ENCODE measurements around the gene FAM20A.

The FAM20A gene

DNA sequence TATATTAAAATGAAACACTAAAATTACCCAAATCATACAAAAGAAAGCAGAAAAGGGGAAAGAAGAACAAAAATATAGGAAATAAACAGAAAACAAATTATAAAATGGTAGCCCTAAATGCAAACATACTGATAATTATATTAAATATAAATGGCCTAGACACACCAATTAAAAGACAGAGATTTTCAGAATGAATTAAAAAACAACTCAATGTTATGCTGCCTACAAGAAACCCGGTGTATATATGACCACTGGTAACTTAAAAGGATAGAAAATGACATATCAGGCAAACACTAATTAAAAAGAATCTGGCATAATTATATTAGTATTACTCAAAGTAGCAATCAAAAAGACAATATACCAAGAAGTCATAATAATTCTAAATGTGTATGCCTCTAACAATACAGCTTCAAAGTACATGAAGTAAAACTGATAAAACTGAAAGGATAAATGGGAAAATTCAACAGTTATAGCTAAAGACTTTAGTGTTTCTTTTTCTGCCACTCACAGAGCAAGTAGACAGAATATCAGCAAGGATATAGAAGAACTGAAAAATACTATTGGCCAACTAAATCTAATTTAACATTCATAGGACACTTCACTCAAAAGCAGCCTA lies 7.5 kb upstream of the FAM20A start:
- DNase-seq: no peak

- DNase-seq: no peak
These were observed 5.5 kb upstream of the FAM20A start for GRCh38 chr17:68606451-68607307.

DNA sequence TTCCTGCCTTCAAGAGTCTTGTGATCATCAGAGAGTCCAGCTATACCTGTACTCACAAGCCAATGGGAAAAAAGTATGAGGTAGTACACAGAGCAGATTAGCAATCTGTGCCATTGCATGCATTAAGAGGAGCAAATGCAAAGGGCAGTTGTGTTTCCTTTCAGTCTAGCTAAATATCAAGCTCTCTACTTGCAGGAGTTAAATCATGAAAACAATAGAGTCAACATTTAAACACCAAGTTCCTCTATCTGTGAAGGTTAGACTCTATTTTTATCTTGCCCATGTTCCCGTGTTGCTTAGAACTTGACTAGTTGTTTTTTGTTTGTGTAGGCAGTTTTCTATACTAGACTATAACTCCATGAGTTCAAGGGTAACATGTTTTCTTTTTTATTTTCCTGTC lies 4.7 kb upstream of the FAM20A start:
- no peak for DNase-seq

DNA sequence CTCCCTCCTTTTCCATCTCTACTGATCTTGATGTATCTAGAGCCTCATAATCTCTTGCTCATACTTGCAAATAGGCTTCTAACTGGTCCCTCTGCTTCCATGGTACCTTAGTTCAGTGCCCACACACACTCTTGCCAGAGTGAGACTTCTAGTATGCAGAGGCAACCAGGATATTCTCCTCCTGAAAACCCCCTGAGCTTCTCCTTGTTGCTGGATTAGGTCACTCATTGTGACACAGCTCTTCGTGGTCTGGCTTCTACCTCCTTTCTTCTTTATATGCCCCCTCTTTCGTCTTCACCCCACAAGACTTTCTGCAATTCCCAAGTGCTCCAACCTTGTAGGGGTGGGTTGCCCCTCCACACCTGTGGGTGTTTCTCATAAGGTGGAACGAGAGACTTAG lies 2.5 kb upstream of the FAM20A start:
- DNase-seq: no peak

- peak; percentile 69 for DNase-seq
These were observed 1.9 kb upstream of the FAM20A start for GRCh38 chr17:68603027-68603426.

DNA sequence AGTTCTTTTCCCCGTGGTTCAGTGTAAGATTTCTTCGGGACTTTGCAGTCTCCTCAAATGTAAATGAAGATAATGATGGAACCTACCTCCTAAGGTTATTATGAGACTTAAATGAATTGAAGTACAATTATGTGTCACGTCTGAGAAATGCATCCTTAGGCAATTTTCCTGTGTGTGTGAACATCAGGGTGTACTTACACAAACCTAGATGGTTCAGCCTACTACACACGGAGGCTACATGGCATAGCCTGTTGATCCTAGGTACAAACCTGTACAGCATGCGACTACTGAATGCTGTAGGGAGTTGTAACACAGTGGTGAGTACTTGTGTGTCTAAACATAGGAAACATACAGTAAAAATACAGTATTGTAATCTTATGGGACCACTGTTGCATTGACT lies 1.1 kb upstream of the FAM20A start:
- DNase-seq: no peak

DNA sequence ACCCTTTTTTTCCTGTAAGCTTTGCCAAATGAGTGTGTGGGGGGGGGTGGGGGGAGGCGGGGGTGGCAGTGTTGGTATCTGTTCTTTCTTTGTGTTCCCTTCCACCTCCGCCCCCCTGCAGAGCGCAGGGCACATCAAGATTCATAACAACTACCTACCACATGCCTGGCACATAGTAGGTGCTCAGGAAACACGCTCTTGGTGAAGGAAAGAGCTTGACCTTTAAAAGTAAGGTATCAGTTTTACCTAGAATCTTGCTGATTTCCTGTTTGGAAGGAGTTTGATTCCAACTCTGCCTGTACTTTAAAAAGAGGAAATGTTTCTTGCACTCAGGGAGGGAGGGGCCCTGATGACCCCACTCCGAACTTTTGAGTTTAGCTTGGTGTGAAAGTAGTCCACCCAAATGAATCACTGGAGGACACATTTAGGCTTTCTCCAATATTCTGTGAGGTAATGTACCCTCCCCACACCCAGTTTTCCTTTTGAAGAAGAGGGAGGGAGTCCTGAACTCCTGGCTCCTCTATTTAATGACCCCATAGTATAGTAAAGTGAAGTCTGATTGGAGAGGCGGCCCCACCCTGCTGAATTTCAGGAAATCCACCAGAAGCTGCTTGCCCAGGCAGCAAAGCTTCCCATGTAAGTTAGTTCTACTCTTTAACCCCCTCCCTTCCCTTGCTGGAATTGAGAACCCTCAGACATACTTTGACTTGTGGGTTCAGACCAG lies 560 bp upstream of the FAM20A start:
- peak; percentile 34 for DNase-seq

GRCh38 chr17:68600067-68600930 lies 868 bp downstream of the FAM20A start:
- DNase-seq: peak; percentile 28

DNA sequence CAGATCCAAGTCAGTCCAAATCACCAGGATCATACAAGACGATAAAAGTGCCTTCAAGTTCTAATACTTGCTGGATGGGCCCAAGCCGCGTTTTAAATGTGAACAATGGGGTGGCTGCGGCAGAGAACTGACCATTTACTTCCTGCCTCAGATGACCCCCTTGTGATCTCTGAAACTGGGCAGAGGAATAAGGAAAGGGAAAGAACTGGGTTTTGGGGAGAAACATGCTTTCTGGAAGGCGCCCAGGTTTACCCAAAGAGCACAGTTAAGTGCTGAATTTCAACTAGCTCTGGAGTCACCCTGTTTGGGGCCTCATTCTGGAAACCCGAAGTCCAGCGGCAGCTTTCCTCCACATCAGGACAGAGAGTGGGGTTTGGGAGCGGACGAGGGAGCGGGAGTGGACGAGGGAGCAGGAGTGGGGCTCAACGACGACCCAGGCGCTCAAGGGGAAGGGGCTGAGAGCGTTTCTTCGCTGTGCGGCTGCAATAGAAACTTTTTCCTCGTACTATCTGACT lies 1.6 kb downstream of the FAM20A start:
- DNase-seq: no peak

DNA sequence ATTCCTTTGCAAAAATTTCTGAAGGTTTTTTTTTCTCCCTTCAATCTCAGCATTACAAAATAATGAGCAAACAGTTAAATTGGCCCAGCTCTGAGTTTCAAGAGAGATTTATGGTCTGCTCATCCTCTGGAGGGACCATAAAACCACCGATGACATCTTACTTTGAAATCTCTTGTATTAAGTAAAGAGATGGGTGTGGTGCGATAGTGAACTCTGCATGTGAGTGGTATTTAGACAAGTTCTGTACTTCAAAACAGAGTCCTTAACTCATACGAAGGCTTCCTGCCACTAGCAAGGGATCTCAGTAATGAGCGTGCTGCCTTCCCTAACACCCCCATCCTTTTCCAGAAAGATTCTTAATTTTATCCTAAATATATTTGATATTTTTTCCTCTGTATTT lies 2.1 kb downstream of the FAM20A start:
- no peak for DNase-seq

- DNase-seq: no peak
These were observed 2.6 kb downstream of the FAM20A start for GRCh38 chr17:68598545-68598961.

DNA sequence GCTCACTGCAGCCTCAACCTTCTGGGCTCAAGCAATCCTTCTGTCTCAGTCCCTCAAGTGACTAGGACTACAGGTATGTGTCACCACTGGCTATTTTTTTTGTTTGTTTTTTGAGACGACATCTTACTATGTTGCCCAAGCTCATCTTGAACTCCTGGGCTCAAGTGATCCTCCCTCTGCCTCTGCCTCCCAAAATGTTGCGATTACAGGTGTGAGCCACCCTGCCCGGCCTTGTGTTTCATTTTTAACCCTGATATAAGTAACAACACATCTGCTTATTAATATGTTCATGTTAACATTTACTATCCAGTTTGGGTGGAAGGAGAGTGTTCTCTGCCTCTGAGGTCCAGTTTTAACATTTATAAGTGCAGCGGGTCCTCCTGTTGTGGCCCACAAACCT lies 3.1 kb downstream of the FAM20A start:
- no peak for DNase-seq

- no peak for DNase-seq
These were observed 4.7 kb downstream of the FAM20A start for GRCh38 chr17:68596411-68596945.

- DNase-seq: no peak
These were observed 5.2 kb downstream of the FAM20A start for GRCh38 chr17:68595986-68596385.

DNA sequence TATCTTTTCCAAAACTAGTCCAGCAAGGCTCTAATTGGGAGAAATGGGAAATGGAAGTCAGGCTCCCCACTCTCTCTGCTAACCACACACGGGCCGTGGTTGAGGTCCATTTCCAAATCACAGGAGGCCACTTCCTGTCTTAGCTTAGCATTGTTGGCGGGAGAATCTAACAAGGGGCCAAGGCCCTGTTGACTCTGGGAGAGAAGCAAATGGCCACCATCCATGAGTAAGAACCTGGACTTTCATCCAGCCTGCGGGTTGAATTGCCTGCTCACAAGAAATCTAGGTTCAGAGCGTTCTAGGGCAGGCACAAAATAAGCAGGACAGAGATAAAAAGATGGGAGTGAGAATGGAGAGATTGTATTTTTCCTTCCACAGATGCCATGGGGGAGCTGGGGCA lies 5.7 kb downstream of the FAM20A start:
- DNase-seq: no peak

DNA sequence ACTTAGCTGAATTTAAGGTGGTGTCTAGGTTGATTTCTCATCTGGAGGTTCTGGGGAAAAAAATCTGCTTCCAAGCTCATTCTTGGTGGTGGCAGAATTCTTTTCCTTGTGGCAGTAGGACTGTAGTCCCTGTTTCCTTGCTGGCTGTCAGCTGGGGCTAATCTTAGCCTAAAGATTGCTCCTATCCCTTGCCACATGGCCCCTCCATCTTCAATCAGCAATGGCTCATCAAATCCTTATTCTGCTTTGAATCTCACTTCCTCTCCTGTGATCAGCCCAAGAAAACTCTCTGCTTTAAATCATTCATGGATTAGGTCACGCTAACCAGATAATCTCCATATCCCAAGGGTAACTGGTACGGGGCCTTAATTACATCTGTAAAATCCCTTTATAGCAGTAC lies 6.6 kb downstream of the FAM20A start:
- DNase-seq: no peak

GRCh38 chr17:68592682-68593641 lies 8.2 kb downstream of the FAM20A start:
- no peak for DNase-seq

- DNase-seq: no peak
These were observed 9.2 kb downstream of the FAM20A start for GRCh38 chr17:68592009-68592408.

DNA sequence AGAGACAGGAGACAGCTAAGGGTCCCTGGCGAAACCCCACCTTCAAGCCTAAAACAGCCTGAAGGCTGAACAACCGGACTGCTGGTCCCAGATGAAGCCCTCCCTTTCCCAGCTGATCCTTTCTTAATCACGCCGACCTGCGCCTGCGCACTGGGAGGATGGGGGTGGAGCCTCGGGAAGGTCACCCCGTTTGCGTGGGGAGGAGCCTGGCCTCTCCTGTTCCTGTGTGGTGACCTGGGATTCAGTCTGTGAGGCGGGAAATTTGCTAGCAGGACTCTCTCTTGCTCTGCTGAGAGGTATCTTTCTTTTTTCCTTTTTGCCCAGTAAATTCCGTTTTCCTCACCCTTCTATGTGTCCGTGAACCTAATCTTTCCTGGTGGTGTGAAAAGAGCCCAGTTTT lies 9.6 kb downstream of the FAM20A start:
- DNase-seq: no peak

DNA sequence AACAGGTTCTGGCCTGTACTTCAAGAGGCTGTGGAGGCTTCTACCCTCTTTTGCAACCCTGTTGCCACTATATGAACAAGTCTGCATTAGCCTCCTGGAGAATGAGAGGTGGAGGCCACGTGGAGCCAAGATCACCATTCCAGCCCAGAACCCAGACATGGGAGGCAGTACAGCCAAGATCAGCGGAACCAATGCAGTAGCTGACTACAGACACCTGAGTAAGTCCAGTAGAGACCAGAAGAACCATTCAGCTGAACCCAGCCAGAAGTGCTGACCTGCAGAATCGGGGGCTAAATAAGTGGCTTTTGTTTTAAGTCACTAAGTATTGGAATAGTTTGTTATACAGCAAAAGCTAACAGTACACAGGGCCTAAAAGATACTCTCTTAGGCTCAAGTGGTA lies 12.1 kb downstream of the FAM20A start:
- DNase-seq: no peak

- no peak for DNase-seq
These were observed 12.8 kb downstream of the FAM20A start for GRCh38 chr17:68588362-68588761.
